Omental fat pad (tissue), 4 donors: ENCODE data around the gene EPM2AIP1. TPM values are rescaled to one million over a fixed set of nuclear protein-coding genes. Genes with fewer than 3 reads are reported as not detected.

Source experiments
- ATAC-seq: fragments of 150-250 bp; one replicate; pipeline ENCODE4 v1.9.1; 2016; ENCODE audit warnings: mild to moderate bottlenecking, moderate library complexity; ENCODE audit not compliant: low FRiP score
- DNase-seq: peaks from one replicate; pipeline ENCODE4 v3.0.0-alpha.2; 2019; ENCODE audit warnings: low spot score
- total RNA-seq, 4 donors: library from RNA; depleted of rRNA; stranded (reverse); fragments of >200 nt; gene quantifications; one replicate each; pipeline ENCODE4 v1.1.0, GENCODE V29; 2016
- TF ChIP-seq, protein P1 (sequence below), 3 donors: fragments of 450-650 bp; IDR thresholded peaks; one replicate each; pipeline ENCODE4 v1.5.1; 2016 to 2017; ENCODE audit warnings: antibody characterized with exemption in 3 of 3, mild to moderate bottlenecking in 3 of 3, moderate library complexity in 2 of 3

Gene EPM2AIP1
- total RNA-seq, 4 donors from 2014 or later = 9.6 to 14.3 (median 10.1) TPM

DNA sequence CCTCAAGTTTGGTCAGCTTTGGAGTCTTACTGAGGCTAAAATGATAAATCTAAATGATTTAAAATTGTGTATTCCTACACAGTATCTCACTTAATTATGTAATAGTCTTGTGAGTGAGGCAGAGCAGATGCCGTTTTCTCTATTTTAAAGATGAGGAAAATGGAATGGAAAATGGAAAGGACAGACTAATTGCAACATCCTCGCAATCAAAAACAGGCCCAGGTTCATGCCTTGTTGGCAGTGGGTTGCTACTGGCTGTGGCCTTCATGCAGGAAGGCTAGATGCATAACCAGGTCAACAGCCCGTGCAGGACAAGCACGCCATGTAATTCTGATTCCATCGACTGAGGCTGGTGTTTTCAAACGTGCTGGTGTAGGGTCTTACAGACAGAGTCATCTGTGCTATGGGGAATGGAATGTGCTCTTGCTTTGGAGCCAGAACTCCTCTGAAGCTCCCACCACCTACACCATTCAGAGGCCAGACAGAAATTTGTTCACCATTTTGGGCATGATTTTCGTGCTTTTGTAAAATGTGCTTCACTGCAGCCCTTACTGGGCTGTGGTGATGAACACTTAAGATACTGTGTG lies 38.3 kb upstream of the EPM2AIP1 start:
- ATAC-seq (no peak), DNase-seq (no peak)

DNA sequence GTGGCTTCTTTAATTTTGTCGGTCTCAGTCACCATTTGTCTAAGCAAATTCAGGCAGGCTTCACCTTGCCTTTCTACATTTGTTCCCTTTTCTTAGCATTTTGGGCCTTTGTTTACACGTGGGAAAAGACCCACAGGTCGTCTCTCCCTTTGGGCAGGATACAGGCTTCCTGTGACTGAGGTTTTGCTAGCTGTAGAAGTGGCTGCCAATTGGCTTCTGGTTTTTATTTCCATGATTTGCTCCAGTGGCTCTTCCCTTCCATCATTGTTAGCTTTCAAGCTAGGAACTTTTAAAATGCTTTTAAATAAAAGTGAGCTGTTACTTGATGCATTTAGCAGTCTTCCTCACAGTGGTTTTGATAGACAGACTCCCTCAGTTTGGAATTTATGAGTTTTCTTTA lies 37.7 kb upstream of the EPM2AIP1 start:
- TF ChIP-seq, protein P1, sequence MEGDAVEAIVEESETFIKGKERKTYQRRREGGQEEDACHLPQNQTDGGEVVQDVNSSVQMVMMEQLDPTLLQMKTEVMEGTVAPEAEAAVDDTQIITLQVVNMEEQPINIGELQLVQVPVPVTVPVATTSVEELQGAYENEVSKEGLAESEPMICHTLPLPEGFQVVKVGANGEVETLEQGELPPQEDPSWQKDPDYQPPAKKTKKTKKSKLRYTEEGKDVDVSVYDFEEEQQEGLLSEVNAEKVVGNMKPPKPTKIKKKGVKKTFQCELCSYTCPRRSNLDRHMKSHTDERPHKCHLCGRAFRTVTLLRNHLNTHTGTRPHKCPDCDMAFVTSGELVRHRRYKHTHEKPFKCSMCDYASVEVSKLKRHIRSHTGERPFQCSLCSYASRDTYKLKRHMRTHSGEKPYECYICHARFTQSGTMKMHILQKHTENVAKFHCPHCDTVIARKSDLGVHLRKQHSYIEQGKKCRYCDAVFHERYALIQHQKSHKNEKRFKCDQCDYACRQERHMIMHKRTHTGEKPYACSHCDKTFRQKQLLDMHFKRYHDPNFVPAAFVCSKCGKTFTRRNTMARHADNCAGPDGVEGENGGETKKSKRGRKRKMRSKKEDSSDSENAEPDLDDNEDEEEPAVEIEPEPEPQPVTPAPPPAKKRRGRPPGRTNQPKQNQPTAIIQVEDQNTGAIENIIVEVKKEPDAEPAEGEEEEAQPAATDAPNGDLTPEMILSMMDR (IDR thresholded peaks at IDR 0.05) = no peak
- DNase-seq (no peak), ATAC-seq (no peak)

More for the DNA sequence above, 38.3 kb upstream of the EPM2AIP1 start:
- TF ChIP-seq, protein P1 (IDR thresholded peaks at IDR 0.05) = no peak

DNA sequence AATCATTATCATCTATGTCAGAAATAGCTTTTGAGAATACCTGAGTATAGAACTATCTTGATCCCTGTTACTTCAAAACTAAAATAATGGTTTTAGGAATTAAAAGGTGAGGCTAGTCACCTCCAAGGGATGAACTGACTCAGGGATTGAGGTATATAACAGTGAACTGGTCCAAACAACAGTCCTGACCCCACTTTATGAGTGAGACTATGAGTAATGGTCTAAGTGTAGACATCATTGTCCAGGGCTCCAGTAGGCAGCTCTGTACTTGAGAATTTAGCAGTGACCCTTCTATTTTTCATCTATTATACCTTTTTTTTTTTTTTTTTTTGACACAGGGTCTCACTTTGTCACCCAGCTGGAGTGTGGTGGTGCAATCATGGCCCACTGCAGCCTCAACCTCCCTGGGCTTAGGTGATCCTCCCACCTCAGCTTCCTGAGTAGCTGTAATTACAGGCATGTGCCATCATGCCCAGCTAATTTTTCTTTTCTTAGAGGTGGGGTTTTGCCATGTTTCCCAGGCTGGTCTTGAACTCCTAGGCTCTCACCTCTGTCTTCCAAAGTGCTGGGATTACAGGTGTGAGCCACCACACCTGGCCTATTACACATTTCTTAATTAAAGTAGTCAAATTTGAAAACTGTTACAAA lies 36.7 kb upstream of the EPM2AIP1 start:
- DNase-seq = no peak
- TF ChIP-seq, protein P1 (IDR thresholded peaks at IDR 0.05) = no peak
- ATAC-seq = no peak

DNA sequence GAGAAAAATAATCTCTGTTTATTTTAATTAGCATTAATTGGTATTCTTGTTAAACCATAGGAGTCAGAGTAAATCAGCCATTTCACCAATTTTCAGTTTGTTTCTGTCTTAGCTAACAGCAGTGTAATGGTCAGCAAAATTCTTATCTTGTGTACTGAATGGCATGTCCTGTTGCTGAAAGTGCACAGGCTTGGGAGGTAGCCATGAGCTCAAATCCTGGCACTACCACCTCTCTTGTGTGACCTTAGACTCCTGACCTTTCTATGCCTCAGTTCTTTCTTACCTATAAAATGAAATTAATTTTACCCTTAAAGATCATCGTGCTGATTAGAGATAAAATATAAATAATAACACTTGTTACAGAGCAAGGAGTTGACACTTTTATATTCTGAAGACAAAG lies 36.2 kb upstream of the EPM2AIP1 start:
- TF ChIP-seq, protein P1 (IDR thresholded peaks at IDR 0.05) = no peak
- no peak for ATAC-seq
- DNase-seq = no peak

DNA sequence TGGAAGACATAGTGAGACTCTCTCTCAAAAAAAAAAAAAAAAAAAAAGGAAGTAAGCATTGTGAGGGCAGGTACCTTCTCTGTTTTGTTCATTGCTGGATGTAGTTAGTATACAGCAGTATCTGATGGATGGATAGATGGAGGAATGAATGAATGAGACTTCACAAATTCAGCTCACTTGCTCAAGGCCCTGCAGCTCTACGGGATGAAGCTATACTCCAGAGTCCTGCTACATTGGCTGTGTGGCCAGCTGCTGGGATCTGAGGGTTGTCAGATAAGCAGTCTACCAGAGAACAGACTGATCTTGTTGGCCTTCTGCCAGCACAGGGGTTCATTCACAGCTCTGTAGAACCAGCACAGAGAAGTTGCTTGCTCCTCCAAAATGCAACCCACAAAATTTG lies 35.4 kb upstream of the EPM2AIP1 start:
- TF ChIP-seq, protein P1 (IDR thresholded peaks at IDR 0.05) = no peak
- DNase-seq (no peak), ATAC-seq (no peak)

DNA sequence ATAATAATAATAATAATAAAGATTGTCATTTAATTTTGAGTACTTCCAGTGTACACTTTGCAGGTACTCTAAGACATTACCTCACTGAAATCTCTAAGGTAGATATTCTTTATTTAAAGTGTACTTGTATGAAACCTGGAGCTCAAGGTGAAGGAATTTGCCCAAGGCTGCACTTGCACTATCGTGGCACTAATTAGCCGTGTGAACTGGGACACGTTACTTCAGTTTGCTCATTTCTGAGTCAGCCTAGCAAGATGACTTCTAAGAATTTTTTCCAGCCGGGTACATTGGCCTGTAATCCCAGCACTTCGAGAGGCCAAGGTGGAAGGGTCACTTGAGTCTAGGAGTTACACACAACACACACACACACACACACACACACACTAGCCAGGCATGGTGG lies 33.9 kb upstream of the EPM2AIP1 start:
- ATAC-seq (no peak), DNase-seq (no peak)
- TF ChIP-seq, protein P1 (IDR thresholded peaks at IDR 0.05) = no peak
